AG08395 (cell line): Measurements from ENCODE around the gene TRIM66.

Experiments used
- DNase-seq: peaks from one replicate; pipeline ENCODE4 v3.0.0; 2012; ENCODE audit warnings: mixed read lengths, low spot score

The TRIM66 gene

DNA sequence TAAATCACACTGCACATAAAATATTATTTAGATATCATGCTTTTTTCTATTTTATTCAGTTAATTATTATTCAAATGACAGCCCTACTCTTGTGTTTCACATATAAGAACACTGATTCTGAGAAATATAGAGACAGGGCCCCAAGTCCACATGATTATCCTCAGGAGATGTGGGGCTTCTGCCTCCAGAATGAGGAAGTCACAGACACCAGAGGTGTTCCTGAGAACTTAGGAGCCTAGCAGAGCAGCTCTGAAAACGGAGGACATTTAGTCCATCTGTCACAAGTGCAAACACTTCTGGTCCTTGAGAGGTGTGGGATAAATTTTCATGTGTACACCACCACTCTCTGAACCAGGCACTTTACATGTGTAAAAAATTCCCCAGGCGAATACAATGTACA, 26.2 kb downstream of the TRIM66 start:
- DNase-seq, result no peak

DNA sequence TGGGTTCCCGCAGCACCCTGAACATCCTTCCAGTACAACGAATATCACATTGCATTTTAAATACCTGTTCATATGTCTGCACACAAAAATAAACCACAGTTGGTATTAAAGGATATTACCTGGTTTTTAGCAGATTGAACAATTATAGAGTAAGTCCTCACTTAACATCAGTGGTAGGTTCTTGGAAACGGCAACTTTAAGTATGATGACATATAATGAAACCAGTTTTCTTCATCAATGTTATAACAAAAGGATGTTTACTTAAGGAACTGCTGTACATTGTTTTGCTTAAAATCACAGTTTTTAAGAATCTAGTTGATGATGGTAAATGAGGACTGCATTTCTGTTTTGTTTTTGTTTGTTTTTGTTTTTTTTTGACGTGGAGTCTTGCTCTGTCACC, 28.0 kb downstream of the TRIM66 start:
- no peak for DNase-seq

DNA sequence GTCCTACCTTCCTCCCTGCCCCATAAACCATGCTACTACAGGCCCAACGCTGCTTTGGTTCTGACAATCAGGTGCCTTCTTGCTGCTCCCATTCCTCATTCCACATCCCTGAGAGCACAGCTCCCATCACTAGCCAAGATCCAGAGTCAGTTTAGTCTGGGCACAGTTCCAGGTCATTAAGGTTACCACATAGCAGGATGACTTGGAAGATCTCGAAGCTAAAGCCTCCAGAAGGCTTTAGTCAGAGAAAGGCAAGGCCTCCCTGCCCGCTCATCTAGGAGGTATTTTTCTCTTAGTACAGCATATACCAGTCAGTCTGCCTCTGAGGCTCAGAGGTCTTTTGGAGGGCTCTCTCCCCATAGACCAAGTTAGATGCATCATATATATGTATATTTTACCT, 30.3 kb downstream of the TRIM66 start:
- peak; percentile 95 for DNase-seq

DNA sequence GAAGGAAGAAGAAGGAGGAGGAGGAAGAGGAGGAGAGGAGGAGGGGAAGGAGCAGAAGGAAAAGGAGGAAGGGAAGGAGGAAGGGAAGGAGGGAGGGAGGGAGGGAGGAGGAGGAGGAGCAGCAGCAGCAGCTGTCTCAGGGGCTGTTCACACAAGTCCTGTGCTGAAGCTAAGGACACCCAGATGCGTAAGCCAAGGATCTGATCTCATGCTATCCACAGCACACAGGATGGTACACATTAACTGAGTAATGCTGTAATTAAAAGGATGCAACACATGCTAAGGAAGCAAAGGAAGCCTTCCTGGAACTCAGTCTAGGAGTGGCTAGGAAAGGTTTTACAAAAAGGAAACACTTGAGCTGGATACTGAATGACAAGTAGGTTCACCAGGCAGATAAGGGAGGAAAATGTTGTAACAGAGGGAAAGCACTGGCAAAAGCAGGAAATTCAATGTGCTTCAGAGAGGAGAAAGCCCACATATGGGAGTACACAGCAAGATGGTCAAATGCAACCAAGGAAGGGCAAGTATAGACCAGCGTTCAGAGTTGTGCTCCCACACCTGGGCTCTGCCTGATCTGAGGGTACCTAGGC, 32.0 kb downstream of the TRIM66 start:
- DNase-seq, result peak; percentile 46

DNA sequence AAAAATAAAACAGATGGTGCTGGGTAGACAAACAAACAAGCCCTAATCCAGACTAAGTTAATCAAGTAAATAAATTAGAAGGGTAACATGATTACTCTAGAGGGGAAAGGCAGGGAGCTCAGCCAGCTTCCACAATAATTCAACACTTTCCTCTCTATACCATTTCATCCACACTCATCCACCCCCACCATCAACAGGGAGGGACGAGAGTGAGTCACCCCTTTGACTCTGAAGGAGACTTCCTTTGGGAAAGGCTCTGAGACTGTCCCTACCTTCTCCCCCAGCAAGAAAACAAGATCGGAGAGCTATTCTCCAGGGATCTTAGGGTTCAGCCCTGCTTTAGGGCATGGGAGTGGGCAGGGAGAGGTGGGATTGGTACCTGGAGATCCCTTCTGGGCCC, 33.1 kb downstream of the TRIM66 start:
- peak; percentile 80 for DNase-seq

DNA sequence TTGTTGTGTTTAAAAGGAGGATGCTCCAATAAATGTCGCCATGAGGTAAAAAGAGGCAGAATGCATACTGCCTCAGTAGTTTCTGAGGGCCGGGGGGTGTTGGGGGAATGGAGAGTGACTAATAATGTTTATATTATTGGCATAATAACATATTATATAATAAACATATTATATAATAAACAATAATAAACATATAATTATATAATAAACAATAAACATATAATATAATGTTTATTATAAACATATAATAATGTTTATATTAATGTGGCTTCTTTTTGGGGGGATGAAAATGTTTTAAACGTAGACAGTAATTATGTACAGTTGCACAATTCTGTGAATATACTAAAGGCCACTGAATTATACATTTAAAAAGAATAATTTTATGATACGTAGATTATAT, 35.6 kb downstream of the TRIM66 start:
- no peak for DNase-seq

DNA sequence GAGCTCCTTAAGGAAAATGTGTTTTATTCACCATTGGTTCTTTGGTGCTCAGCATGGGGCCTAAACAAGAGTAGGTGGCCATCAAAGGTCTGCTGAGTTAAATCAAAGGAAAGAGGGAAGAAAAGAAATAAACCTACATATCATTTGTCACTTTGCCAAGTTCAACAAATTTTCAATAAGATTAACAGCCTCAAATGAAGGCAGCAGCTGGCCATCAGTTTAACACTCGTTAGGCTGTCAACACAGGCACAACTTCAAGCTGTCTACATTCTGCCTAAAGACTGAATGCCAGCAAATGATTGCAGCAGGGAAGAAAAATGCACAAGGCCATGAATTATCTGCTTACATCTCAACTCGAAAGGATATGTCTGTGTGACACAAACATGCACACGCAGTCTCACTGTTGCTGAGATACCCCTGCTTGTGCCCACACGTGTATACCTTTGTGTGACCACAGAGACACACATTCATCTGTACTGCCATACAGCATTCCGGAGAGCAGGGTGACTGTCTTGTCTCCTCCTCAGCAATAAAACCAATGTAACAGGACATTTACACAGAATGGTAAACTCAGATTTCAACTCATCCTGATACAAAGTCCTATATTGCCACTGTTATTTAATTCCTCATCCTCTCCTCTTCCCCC, 40.1 kb downstream of the TRIM66 start:
- DNase-seq, result no peak

DNA sequence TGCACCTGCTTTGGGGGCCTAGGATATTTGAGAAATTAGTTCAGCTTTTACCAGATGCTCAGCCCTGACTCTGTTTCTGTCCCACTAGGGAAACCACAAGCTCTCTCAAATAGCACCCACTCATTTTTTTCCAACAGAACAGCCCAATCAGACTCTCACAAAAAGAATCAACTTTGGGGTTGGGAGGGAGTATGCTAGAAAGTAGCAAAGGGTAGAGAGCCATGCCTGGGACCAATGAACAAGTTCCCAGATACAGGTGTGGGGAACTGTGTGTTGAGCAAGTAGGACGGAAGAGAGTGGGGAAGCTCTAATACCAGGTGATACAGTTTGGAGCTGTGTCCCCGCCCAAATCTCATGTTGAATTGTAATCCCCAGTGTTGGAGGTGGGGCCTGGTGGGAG, 41.1 kb downstream of the TRIM66 start:
- DNase-seq, result no peak

DNA sequence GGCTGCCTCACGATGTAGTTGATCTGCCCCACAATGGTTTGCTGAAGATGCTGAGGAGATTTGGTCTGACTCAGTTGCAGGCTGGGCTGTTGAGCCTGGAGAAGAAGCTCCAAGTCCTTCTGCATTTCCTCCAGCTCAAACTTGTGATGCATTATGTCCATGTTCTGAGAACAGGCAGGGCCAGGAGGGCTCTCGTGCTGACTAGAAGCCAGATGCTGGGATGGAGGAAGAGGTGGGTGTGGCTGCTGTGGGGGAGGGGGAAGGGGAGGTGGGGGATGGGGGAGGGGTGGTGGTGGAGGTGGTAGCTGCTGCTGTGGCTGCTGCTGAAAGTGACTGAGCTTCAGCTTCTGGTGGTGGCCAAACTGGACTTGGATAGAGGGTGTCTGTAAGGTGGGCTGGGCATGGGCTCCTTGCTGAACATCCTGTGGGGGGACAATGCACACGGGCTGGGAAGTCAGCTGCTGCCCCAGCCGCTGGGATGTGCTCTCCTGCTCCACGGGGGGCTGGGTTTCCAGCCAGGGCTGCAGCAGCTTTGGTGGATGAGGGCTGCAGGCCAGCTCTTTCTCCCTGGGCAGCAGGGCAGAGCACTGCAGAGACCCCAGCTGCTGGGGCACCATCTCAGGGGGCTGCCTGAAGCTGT, 42.1 kb downstream of the TRIM66 start:
- no peak for DNase-seq

DNA sequence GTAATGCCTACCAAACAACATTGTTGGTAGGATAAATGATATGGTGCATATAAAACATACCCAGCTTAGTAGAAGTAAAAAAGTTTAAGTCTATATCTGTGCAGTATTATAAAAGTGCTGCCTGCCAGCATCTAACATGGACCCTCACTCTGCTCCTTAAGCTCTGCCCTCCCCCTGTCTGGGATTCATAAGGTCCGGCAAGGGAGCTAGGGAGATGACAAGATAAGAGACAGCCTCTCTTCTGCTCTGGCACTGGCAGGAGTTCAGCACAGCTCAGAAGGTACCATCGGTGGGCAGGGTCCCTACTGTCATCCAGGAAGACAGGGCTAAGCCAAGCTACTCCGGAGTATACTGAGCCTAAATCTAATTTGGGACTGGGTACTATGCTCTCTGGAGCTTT, 42.8 kb downstream of the TRIM66 start:
- no peak for DNase-seq

DNA sequence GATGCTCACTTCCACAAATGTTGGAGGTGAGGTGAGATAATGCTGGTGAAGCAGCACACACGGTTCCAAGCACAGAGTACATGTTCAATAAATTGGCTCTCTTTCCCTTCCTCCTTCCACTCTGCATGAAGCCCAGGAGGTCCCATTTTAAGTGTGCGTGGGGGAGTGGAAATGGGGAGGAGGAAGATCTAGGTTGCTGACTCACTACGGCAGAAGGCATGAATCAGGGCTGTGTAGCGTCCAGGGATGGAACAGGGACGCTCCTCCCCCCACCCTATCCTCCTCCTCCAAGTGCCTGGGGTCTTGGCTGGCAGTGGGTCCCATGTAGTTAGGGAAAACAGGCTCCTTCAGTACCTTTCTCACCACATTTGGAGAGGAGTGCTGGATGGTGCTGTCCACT, 44.2 kb downstream of the TRIM66 start:
- no peak for DNase-seq

DNA sequence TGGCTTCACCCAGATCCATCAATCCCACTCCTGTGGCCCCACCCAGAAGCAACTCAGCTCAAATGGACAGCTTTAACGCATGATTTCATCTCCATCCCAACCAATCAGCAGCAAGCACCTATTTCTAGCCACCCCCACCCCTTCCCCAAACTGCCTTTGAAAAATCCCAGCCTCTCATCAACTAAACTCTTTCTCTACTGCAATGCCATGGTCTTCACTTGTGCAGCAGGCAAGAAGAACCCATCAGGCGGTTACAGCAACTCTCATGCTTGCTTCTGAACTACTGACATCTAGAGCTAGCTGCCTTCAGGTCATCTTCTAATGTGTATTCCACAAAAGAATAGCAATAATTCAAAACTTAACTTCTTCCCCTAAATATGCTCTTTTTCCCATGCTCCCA, 46.3 kb downstream of the TRIM66 start:
- DNase-seq, result no peak

DNA sequence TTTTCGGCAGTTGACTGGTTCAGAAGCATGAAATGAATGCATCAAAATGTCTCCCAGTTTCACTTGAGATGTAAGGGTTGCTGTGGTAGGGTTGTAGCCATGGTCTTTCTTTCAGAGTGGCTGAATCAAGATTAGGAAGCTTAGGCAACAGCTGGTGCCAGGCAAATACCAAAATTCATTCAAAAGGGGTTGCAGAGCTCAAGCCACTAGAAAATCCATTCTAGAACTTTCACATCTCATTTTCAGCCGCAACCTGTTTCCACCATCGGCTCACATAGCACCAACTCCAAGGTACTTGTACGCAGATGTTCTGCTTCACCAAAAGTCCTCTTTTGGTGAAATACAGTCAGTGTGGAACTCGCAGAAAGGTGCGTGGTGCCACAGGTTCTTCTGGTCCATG, 48.0 kb downstream of the TRIM66 start:
- no peak for DNase-seq

DNA sequence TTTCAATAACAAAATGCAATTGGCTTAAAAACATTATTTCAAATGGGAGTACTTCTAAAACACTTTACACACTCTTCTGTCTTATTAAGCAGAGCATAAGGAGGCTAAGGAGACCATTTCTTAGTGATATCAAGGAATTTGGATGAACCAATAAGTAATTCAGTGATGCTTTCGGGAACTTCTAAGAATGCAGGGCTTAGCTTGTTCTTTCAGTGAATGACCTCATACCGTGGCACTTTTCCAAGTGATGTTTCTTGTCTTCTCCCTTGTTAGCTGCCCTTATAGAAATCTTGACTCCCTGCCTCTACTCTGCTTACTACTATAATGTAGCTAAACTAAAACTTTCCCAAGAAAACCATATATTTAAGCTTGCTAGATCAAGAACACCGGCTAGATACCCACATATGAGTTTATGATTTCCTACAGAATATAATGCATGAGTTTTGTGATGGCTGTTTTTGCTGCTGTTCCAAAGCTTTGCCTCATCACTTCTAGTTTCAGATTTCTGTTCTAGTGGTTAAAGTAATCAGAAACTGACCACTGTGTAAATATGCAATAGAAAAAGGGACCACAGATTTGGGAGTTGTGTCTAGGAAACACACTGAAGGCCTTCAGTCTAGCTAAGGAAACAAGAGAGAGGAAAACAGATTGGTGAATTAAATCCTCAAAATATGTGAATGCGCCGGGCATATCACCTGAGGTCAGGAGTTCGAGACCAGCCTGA, 50.9 kb downstream of the TRIM66 start:
- peak; percentile 72 for DNase-seq

DNA sequence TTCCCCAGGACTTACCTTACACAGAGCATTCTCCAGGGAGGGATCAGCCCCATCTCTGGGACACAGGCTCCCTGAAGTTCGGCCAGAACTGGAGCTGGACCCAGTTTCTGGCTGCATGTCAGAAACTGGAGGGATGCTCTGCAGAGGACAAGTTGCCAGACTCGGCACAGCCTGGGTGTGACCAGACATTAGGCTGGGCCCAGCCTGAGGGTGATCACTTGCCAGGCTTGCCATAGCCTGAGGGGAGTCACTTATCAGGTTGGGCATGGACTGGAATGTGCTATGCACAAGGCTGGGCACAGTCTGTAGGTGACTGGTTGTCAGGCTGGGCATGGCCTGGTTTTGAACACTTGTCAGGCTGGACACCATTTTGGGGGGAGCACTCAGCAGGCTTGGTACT, 57.8 kb downstream of the TRIM66 start:
- no peak for DNase-seq

DNA sequence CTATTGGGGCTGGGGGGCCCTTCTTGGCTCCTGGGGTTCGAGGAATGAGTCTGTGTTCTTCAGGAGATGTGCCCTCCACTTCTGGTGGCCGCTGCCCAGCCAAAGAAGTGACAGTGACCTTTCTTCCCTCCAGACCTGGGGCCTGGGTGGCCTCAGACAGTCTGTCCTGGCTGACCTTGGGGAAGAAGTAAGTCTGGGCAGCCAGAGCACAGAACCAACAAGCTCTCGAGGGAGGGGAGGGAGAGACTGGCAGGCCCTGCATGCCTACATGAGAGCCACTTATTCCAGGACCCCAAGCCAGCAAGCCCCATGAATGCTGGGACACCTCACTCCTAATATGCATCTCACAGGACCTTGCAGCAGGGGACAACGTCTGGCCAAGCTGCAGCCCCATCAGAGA, 61.3 kb downstream of the TRIM66 start:
- DNase-seq, result no peak

DNA sequence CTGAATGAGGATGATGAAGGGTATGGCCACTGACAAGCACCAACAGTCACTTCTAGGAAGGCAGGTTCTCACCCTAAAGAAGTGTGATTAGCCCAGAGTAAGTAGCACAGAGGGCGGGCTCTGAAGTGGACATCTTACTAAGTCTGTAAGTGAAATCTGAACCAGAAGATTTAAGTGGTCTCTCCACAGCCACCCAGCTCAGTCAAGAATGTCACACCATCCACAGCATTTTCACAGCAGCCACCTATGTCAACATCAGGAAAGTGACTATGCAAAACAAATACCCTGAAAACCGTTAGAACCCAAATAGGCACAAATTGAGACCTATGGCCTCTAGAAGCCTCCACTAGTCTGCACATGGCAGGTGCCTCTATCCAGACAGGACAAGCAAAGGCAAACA, 65.4 kb downstream of the TRIM66 start:
- no peak for DNase-seq

DNA sequence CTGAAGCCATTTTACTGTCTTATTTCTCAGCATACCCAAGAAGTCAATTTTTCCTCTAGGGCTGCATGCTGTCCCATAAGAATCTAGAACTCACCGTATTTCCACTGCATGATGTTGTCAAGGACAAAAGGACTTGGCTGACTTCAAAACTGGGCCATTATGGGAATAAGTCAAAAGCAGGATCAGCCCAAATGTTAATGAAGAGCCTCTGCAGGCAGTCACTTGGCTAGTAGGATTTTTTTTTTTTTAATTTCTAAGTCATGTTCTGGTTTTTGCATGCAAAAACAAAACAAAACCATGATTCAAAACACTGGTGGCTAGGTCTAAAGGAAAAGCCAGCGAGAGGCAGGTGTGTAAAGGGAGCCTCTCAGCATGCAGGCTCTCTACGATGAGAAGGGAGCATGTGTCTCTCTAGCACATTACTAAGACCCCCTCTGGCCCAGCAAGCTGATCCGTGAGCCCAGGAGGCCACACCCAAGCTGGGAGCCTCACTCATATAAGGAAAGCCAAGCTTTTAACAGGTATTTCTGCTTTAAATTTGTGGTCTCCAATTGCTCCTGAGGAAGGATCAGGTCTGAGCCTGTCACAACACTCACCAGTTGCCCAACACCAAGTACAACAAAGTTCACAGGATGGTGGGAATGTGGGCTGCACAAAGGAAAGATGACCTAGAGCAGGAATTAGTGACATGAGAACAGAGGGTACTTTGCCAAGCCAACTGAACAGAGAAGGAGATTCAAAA, 67.0 kb downstream of the TRIM66 start:
- DNase-seq, result no peak

DNA sequence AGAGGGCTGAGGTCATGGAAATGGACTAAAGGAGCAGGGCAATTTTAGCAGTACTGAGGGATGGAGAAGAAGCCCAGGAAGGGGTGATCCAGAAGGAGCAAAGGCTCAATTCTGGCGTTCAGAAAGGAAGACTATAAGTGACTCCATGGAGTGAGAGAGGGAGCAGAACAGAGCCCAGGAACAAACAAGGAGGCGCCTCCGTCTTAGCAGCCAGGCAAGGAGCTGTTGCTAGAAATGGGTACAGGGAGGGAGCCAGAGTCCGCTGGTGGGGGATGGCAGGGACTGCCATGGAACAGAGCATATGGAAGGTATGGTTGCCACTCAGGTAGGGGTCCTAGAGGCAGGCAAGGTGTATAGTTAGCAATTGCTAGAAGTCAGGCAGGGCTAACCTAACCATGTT, 68.0 kb downstream of the TRIM66 start:
- DNase-seq, result no peak

DNA sequence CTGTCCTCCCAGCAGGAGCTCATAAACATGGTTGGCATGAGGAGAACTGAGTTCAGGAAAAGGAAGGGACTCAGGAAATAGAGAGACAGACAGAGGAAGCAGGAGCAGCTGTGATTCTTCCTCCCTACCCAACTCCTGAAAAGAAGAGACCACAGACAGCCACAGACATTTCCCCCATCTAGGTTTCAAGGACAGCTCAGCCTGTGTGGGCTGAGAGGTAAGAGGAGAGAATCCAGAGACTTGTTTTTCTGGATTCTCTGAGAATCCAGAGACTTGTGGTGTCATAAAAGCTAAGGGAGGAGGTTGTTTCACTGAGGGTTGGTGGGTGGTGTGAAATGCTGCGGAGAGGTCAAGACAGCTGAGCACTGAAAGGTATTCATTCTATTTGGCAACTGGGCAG, 69.4 kb downstream of the TRIM66 start:
- no peak for DNase-seq

DNA sequence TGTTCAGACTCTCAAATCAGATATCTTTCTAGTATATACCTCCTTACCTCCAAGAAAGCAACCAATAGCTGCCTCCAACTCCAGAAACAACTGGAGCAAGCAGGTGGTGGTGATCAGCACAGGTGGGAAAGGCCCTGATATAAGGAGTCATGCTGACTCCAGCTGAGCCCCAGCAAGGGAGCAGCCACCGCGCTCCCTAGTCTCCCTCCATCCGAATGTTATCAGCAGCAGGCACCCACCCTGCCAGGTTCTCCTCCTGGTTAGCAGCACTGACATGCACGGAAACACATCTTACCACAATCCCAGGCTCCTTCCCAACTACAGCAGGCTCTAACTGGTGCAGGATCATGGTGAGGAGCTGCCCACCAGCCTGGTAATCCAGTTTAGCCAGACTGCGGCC, 69.9 kb downstream of the TRIM66 start:
- DNase-seq, result no peak

DNA sequence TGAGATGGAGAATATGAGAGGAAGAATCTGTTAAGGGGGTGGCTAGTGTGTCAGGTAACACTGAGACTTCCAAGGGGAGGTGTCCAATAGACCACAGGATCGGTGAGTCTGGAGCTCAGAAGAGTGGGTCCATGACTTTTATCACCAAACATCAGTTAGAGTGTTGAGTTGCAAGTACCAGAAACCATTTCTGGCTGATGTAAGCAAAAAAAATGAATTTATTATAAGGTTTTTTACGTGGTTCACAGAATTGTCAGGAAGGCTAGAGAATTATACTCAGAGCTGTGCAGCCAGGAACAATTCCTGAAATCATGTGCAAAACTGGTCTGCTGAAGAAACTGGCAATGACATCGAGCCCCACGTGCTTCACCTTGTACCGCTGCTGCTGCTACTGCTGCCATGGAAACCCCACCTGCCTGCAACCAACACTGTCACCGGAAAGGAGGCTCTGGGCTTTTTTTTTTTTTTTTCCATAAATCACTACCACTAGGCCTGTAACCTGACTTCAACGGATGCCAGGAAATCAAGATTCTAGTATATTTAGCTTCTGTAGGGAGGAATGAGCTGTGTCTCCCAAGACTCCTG, 71.8 kb downstream of the TRIM66 start:
- no peak for DNase-seq
